CD4-positive, alpha-beta T cell treated with Interleukin-15 for 4 hours (primary cell): ENCODE results near the gene INTS7.
"Not testable (repeated sequence)": the region's sequence is repeated elsewhere in the genome, so short reads cannot be mapped to it uniquely, and the experiment has no call there.

Experiments
- DNase-seq: peaks from one replicate; pipeline ENCODE4 v3.0.0-alpha.2; 2020; ENCODE audit warnings: low spot score

Gene INTS7

DNA sequence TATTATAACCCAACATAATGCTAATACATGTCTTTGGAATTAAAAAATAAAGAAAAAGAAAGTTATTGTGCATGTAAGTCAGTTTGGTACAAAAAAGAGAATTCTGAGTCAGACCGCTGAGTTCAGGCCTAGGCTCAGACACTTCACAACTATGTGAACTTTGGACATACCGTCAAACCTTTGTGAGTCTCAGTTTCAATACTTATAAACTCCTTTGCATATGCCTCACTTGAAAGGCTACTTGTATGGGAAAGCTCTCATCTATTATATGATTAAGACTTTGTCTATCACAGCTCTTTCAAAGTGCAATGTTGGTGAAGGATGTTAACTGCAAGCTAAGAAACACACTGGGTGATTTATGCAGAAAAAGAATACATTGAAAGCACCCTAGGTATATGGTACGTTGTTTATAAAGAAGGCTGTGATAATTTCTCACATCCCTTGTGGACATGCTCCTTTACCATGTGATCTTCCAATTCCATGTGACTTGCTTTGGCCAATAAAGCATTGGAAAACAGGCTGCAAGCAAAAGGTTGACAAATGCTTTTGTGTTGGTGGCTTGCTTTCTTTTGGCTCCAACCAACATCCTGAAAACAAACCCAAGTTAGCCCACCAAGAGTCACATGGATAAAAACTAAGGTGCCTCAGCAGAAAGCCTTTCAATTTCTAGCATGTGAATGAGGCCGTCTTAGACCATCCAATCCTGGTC lies 49.6 kb downstream of the INTS7 start:
- DNase-seq: no peak

GRCh38 chr1:211978596-211978995 lies 56.8 kb downstream of the INTS7 start:
- no peak for DNase-seq

- no peak for DNase-seq
Measured at GRCh38 chr1:211975152-211975941, 60.0 kb downstream of the INTS7 start.

DNA sequence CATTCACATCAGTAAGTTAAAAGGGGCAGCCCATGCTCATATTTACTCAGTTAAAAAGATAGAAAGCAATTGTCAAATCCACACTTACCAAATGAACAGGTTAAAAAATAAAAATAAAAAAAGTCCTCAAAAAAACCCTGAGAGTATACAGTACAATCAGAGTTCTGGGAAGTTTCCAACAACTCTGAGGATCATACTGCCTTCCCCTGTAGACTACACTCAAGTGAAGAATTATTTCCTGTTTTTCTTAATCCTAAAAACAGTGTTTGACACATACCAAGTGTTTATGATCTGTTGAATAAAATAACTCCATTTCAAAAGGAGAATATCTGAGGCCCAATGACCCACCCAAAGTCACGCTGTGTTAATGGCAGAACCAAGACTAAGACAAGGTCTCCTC lies 61.8 kb downstream of the INTS7 start:
- DNase-seq: no peak

- DNase-seq: no peak
Measured at GRCh38 chr1:211968200-211968834, 67.0 kb downstream of the INTS7 start.

DNA sequence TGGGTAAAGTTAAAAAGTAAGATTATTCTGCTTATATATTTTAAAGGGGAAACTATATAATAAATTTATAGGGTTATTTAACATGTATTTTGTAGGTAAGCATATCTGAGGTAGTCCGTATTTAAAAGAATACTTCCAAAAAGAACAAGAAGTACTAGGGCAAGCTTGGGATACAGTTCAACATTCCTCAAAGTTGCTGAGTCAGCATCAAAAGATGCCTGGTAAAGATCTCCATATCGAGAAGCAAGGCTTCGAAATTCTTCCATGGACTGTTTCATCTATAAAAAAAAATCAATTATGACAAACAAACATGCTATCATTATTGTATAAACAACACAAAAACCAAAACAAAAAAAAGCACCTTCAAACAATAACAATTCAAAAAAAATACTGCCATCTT lies 67.7 kb downstream of the INTS7 start:
- no peak for DNase-seq

- no peak for DNase-seq
Measured at GRCh38 chr1:211965108-211965805, 70.1 kb downstream of the INTS7 start.

- no peak for DNase-seq
Measured at GRCh38 chr1:211959680-211960079, 75.7 kb downstream of the INTS7 start.

DNA sequence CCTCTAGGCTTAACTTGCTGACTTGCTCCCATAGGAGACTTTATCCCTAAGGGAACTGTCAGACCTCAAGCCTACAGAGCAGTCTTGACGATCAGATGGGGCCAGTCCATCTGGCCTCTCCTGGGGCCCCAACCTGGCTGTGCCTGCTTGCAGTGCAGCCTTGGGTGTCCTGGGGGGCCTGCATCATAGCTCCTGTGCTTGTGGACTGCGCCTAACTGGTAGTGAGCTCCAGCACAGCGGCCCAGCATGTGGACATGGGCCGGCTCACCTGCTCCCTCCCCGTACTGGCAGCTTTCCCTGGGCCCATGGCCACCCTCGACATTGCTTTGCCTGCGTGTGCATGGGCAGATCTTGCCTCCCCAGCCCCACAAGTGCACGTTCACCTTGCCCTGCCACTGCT lies 76.1 kb downstream of the INTS7 start:
- no peak for DNase-seq

GRCh38 chr1:211954028-211954427 lies 81.3 kb downstream of the INTS7 start:
- DNase-seq: not testable (repeated sequence)

DNA sequence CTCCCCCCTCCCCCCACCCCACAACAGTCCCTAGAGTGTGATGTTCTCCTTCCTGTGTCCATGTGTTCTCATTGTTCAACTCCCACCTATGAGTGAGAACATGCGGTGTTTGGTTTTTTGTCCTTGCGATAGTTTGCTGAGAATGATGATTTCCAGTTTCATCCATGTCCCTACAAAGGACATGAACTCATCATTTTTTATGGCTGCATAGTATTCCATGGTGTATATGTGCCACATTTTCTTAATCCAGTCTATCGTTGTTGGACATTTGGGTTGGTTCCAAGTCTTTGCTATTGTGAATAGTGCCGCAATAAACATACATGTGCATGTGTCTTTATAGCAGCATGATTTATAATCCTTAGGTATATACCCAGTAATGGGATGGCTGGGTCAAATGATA lies 81.8 kb downstream of the INTS7 start:
- DNase-seq: not testable (repeated sequence)

GRCh38 chr1:211952299-211952698 lies 83.1 kb downstream of the INTS7 start:
- DNase-seq: no peak

DNA sequence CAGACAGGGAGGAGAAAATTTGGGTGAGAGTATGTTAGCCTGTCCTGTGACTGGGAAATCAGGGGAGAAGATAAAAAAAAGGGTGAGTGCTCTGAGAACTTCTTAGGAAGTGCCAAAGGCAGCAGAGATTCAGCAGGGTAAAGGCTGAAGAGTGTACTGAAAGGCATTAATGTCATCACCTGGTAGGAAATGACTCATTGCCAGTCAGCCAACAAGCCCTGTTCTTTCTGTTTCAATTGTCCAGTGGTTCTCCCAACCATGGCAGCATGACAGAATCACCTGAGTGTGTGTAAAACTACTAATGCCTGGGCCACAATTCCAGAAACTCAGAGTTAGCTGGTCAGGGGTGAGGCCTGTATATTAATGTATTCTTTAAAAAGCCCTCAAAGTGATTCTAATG lies 83.5 kb downstream of the INTS7 start:
- DNase-seq: no peak

DNA sequence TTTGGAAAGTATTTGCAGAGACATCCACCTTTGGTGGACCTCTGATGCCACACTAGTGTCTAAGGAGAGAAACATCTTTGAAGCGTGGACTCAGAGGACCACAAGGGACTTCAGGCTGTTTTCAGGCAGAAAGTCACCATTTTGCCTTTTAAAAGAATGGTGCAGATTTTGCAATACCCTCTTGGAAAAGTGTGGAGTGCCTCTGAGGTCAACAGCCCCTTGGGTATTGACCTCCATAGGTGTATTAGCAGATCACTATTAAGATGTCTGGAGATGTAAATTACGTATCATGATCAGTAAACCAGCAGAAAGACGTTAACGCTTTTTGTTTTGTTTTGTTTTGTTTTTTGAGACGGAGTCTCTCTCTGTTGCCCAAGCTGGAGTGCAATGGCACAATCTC lies 87.0 kb downstream of the INTS7 start:
- DNase-seq: no peak

DNA sequence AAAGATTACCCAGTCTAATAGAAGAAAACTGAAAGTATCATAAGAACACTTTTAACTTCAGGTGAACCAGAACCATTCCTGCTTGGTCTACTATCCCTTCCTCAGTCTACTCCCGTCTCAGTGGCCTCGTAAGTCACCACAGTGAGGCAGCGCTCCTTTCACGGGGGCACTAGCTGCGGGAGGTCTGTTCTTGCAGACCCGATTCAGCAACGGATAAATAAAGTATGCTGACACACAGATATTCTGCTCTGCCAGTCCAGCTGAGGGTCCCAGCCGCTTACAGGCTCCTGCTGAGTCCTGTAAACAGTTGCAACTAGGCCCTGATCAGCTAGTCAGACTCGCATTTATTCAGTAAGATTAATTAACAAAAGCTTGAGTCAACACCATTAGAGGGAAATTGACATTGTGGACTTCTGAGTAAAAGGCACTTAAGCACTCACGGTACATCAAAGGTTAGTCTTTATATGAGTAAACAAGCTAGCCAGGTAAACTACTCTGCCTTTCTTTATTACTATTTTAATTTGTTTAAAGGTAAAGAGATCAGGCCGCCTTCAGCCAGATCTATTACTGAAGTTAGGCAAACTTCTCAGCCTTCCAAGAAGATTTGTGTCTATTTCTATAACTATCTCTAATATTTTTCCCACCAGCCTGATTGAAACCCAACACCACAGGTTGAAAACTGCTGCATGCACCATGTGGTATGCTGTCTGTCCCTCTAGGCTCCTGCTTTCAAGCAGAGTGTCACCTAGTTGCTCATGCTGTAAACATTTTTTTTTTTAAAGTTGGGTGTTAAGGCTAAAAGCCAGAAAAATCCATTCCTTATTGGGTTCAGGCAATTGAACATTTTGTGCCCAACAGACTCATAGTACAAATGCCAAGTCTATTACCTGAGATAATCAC lies 87.7 kb downstream of the INTS7 start:
- DNase-seq: no peak

DNA sequence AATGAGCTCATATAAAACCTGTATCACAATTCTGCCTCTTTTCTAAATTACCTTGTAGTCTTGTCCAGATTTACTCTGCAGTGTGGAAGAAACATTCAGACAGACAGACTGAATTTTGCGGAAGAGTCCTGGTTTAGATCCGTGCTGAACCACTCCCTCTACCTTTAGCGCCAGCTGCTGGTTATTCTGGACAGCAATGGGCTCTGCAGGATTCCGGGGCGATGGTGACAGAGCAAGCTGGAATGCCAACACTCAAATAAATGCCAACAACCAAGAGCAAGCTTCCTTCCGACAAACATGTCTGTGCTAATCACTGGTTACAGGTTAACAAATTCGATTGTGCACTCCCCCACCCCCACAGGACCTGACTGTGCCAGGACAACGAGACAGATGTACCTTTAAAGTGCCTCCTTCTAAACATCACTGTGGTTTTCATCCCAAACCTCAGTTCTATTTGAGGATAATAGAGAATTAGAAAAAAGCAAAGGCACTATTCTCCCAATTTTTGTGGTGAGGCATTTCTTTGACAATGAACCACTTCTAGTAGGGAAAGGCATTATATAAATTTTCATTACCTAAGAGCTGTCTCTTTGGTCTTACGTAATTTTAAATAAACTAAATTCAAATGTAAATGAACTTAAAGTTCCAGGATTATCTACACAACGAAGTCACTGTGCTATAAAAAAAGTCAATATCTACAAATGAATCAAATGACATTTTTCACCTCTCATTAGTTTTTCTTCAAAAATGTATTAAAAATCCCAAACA lies 90.4 kb downstream of the INTS7 start:
- no peak for DNase-seq

GRCh38 chr1:211942583-211942982 lies 92.8 kb downstream of the INTS7 start:
- no peak for DNase-seq

GRCh38 chr1:211939876-211940468 lies 95.4 kb downstream of the INTS7 start:
- DNase-seq: peak; percentile 13

DNA sequence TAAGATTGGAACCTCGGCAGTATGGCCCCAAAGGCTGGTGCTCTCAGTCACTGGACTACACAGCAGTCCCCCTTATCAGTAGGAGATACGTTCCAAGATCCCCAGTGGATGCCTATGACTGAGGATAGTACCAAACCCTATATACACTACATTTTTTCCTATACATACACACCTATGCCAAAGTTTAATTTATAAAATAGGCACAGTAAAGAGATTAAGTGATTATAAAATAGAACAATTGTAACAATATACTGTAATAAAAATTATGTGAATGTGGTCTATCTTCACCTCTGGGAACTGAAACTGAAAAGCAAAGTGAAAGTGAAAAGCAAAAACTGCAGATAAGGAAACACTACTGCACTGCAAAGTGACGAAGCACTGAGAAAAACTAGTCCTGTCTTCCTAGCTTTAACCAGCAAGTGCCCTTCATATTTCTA lies 96.8 kb downstream of the INTS7 start:
- peak; percentile 38 for DNase-seq

DNA sequence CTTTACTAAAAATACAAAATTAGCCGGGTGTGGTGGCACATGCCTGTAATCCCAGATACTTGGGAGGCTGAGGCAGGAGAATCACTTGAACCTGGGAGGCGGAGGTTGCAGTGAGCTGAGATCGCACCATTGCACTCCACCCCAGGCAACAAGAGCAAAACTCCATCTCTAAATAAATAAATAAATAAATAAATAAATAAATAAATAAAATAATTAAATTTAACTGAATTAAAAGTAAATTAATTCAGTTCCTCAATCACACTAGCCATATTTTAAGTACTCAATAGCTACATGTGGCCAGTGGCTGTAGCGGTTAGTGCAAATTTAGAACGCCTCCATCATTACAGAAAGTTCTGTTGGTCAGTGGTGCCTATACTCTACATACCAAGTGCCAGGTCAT lies 97.9 kb downstream of the INTS7 start:
- not testable (repeated sequence) for DNase-seq
